Measurements from ENCODE around the gene LMNA.

- TF ChIP-seq CTCF (IDR thresholded peaks at IDR 0.05; ENCODE audit: borderline replicate concordance, extremely low read depth, low read length, poor library complexity, severe bottlenecking) (no peak), EZH2 (IDR thresholded peaks at IDR 0.05; ENCODE audit: borderline replicate concordance, low read depth, low read length, severe bottlenecking) (no peak)
Observed at GRCh38 chr1:156111355-156111962, 3.1 kb upstream of the LMNA start.

Measured in DND-41 (cell line).